Fibroblast of skin of abdomen (primary cell): ENCODE results near the gene EPN1.
"Not testable (repeated sequence)": the region's sequence is repeated elsewhere in the genome, so short reads cannot be mapped to it uniquely, and the experiment has no call there.

Source experiments
- DNase-seq: peaks from one replicate; pipeline ENCODE4 v3.0.0-alpha.2; 2013

Gene EPN1

GRCh38 chr19:55723491-55723890, 48.5 kb downstream of the EPN1 start:
- no peak for DNase-seq

DNA sequence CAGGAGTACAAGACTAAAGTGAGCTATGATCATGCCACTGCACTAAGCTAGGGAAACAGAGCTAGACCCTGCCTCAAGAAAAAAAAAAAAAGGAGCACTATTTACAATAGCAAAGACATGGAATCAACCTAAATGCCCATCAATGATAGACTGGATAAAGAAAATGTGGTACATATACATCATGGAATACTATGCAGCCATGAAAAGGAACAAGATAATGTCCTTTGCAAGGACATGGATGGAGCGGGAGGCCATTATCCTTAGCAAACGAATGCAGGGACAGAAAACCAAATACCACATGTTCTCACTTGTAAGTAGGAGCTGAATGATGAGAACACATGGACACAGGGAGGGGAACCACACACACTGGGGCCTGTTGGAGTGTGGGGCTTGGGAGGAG, 55.4 kb downstream of the EPN1 start:
- not testable (repeated sequence) for DNase-seq

GRCh38 chr19:55738302-55738701, 63.3 kb downstream of the EPN1 start, which contains the start of gene NLRP9:
Gene NLRP9, minus strand, starts transcription at chr19:55738402. Its CDS starts 28 bp downstream, at chr19:55738374.
- DNase-seq: no peak

DNA sequence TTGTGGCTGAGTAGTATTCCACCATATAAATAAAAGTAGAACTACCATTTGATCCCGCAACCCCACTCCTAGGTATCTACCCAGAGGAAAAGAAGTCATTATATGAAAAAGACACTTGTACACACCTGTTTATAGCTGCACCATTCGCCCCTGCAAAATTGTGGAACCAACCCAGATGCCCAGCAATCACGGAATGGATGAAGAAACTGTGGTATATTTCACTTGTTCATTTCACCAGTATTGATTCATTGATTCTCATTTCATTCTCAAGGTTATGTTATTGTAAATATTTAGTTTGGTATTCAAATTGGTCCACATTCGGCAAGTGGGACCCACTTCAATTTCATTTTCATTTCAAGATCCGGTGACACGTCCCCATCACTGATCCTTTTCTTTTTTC, 75.7 kb downstream of the EPN1 start:
- DNase-seq: no peak

DNA sequence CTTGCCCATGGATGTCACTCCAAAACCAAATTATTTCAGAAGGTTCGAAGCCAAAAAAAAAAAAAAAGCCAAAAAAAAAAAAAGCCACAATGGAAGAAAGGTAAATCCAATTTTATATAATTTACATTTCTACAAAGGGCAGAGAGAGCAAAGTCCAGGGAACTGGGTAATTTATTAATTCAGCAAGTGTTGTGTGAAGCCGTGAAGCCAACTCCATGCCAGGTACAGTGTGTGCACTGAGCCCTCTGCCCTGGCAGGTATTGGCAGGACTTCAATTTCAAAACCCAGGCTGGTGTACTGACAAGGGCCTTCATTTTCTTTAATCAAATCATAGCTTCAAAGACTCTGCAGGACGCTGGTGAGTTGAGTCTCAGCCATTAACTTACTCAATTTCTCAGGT, 78.4 kb downstream of the EPN1 start:
- no peak for DNase-seq

DNA sequence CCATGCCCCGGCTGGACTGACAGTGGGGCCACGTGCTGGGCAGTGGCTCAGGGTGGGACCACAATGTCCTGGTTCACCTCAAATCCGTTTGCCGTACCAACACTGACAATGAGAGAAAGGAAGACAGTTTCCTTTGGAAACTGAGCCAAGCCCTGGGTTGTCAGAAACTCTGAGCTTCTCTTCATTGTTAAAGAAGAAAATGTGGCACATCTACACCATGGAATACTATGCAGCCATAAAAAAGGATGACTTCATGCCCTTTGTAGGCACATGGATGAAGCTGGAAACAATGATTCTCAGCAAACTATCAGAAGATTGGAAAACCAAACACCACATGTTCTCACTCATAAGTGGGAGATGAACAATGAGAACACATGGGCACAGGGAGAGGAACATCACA, 81.8 kb downstream of the EPN1 start:
- not testable (repeated sequence) for DNase-seq

GRCh38 chr19:55758797-55759196, 83.8 kb downstream of the EPN1 start, which contains the start of gene RFPL4A:
Gene RFPL4A, plus strand, starts transcription at chr19:55759097. Its CDS starts 2,704 bp downstream, at chr19:55761801.
- not testable (repeated sequence) for DNase-seq
